CD4-positive, alpha-beta T cell treated with Interleukin-10 for 1 hour (primary cell): ENCODE data around the gene PKD1L1.
"Not testable (repeated sequence)": the region's sequence is repeated elsewhere in the genome, so short reads cannot be mapped to it uniquely, and the experiment has no call there.

ENCODE experiments used
- DNase-seq: peaks from one replicate; pipeline ENCODE4 v3.0.0-alpha.2; 2020

The PKD1L1 gene

DNA sequence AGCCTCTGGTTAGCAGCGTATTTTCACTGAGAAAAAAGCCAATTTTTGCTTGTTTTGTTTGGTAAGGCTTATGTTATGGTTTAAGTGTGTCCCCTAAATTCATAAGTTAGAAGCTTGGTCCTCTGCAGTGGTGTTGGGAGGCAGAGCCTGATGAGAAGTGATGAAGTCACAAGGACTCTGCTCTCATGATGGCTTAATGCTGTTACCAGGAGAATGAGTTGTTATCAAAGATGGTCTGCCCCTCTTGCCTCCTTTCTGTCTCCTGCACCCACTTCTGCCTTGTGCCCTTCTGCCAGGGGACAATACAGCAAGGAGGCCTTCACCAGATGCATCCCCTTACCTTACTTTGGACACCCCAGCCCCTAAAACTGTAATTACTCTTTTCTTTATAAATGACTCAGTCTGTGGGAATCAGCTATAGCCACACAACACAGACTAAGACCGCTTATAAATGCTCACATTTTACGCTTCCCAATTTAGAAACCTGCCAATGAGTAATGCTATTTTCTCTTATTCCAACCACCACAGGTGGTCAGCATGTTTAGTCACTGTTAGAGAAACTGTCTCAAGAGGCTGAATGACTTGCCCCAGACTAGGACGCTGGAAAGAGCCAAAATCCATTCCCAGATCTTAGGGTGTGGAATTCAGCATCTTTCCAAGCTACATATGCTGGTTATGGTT is 6.1 kb upstream of the PKD1L1 start:
- no peak for DNase-seq

GRCh38 chr7:47953822-47954221 is 5.6 kb upstream of the PKD1L1 start:
- no peak for DNase-seq

DNA sequence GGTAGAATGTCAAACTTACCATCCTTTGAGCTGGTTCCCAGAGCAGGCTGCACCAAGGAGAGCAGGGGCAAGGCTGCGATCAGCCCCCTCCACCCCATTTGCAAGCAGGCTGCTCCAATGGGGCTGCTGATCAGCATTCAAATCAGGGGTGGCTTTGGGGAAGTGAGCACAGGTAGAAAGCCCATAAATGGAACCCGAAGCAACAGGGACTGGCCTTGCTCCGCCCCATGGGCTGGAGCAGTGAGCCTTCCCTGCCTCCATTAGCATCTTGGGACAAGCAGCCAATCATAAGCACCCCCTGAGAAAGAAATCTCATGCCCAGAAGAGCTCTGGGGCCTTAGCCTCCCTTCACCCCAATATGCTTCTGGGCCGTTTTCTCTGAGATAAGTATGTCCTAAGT is 4.0 kb upstream of the PKD1L1 start:
- DNase-seq = no peak

- DNase-seq = no peak
These were observed 3.1 kb upstream of the PKD1L1 start for GRCh38 chr7:47951374-47951773.

GRCh38 chr7:47950714-47951113 is 2.4 kb upstream of the PKD1L1 start:
- DNase-seq = no peak

GRCh38 chr7:47949703-47950102 is 1.4 kb upstream of the PKD1L1 start:
- DNase-seq = no peak

- DNase-seq = no peak
These were observed 914 bp downstream of the PKD1L1 start for GRCh38 chr7:47947355-47947749.

DNA sequence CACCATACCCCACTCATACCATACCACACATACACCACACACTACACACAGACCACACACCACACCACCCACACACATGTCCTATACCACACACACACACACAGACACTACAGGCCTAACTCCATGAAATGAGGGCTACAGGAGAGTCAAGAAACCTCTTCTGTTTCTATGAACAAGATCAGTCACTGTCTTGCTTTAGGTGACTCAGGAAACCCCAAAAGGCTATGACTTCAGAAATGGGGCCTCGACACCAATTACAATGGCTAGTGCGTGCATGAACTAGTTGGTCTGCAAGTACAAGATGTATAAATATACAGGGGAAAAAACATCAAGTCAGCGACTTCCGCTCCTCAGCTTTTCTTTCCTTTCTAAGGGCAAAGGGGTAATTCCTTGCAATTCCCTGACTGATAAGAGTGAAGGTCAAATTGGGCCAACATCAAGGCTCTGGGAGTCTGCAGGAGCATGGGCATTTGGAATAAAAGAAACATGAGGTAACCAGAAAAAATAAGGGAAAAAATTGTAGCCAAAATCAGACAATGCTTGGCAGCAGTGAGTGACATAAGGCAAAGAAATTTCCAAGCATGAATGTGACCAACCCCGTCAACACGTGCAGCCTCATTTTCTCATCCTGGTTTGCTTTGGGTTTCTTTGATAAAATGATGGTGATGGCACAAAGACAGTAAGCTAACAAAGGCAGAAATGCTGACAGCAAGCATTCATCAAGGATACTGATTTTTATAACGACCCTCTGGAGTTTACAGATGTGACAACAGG is 1.5 kb downstream of the PKD1L1 start:
- no peak for DNase-seq

- peak; percentile 70 for DNase-seq
These were observed 2.8 kb downstream of the PKD1L1 start for GRCh38 chr7:47945261-47946015.

DNA sequence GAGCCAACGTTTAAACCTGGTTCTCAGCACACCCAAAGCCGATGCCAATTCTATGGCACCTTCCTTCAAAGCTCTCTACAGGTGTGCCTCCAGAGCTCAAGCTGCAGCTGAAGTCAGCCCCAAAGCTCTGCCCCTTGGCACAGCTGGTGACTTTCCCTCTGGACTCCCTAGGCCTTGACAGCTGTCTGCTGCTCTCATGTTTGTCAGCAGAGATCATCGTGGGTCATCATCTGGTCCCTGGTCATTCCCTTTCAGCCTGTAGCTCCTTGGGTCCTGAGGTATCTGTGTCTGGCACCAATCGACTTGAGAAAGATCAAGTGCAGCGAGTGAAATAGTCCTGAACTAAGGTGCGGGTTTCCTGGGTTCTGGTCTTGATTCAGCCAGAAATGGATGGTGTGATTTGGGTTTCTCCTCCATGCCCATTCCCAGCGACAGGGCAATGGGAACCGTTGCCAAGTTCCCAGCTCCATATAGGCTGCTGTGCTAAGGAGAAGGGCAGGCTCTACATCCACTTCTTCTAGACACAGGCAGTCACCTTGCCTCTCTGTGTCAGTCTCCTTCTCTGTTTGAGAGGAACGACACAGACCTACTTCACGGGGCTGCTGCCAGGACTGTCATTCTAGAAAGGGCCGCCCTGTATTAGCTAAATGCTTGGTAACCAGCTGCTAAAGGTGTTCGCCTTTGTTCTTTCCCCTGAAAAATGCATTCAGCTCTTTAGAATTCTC is 3.6 kb downstream of the PKD1L1 start:
- DNase-seq = no peak

GRCh38 chr7:47943676-47944474 is 4.4 kb downstream of the PKD1L1 start:
- DNase-seq = no peak

DNA sequence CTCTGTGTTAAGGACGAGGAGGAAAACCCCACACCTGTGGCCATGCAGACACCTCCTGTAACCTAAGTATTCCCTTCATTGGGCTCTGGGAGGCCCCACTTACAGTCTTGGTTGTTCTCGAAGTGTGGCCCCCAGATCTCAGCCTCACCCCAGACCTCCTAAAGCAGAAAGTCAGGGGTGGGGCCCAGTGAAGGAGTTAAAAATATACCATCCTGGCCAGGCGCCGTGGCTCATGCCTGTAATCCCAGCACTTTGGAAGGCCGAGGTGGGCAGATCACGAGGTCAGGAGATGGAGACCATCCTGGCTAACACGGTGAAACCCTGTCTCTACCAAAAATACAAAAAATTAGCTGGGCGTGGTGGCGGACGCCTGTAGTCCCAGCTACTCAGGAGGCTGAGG is 5.6 kb downstream of the PKD1L1 start:
- DNase-seq = not testable (repeated sequence)

DNA sequence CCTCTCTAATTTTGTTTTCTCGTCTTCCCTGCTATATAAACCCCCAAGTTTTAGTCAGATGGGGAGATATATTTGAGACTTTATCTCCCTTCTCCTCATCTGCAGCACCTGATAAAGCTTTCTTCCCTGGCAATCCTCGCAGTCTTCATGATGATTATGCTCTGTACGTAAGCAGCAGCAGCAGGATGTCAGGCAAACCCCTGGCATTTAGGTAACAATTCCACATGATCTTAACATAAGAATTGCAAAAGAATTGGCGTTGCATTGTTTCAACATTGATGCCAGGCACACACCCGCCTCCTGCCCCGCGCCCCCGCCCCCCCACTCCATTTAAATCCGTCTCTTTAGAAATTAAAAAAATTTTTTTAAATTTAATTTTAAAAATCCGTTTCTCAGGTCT is 6.1 kb downstream of the PKD1L1 start:
- DNase-seq = no peak

DNA sequence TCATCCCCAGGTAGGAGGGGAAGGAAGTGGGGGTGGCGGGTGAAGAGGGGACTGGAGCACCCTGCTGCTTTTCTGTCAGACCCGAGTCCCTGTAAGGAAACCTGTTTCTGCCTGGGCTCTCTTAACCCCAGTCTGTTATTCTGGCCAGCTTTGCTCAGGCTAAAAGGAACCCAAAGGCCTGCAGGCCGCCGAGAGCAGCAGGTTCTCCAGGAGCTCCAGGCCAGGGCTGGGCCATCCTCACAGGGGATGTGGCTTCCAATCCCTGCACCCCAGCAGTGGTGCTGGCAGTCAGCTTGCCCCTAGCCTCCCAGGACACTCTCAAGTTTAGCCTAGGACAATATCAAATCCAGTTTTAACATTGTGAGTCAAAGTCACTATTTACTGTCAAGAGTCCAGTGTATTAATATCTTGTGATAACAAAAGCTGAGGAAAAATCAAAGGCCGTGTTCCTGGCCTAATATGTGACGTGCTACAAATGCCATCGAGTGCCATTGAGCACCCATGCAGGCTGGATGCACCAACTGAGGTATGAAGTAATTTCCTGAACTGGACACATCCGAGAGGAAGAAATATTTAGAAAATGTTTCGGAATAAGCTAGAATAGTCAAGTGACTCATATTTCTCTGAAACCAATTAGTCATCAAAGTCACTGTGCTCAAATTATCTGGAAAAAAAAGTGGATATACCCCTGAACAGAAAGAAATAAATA is 7.0 kb downstream of the PKD1L1 start:
- no peak for DNase-seq

- no peak for DNase-seq
These were observed 7.9 kb downstream of the PKD1L1 start for GRCh38 chr7:47940088-47941013.

DNA sequence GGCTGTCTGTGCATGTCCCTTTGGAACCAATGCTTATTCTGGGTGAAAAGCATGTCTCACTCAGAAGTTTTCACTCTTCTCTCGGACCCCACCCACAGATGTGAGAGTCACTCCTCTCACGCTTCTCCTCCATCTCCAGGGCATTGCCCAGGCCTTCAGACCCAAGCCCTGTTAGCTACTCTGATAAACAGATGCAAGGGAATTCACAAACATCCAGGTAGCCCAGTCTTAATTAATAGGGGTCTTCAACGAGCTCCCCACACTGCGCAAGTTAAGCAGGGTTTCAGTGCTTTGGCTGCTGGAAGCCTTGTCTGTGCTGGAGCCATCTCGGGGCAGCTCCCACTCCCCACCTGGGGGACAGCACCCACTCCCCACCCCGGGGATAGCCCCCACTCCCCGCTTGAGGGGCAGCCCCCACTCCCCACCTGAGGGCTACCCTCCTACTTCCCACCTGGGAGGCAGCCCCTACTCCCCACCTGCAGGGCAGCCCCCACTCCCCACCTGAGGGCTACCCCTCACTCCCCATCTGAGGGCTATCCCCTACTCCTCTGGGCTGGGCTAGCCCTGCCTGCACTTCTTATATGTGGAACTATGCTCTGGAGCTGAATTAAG is 8.7 kb downstream of the PKD1L1 start:
- no peak for DNase-seq

GRCh38 chr7:47938574-47939165 is 9.6 kb downstream of the PKD1L1 start:
- DNase-seq = no peak

- DNase-seq = no peak
These were observed 10.3 kb downstream of the PKD1L1 start for GRCh38 chr7:47937711-47938573.
